HG03139 (cell line): ENCODE results near the gene TCP11.
"Not testable (repeated sequence)": the region's sequence is repeated elsewhere in the genome, so short reads cannot be mapped to it uniquely, and the experiment has no call there.

Experiments
- ATAC-seq: cut with Tn5 transposase; IDR thresholded peaks from one replicate; pipeline ENCODE4 v1.9.1; 2021; ENCODE audit not compliant: unreplicated experiment

TCP11 gene

GRCh38 chr6:35148167-35148741 lies 7.1 kb upstream of the TCP11 start:
- no peak for ATAC-seq

GRCh38 chr6:35147486-35147885 lies 6.3 kb upstream of the TCP11 start:
- ATAC-seq = no peak

GRCh38 chr6:35147026-35147425 lies 5.9 kb upstream of the TCP11 start:
- no peak for ATAC-seq

- ATAC-seq = no peak
Measured at GRCh38 chr6:35146453-35146852, 5.3 kb upstream of the TCP11 start.

GRCh38 chr6:35145757-35146156 lies 4.6 kb upstream of the TCP11 start:
- no peak for ATAC-seq

- ATAC-seq = no peak
Measured at GRCh38 chr6:35142588-35143569, 1.7 kb upstream of the TCP11 start.

GRCh38 chr6:35140639-35141006 lies 516 bp downstream of the TCP11 start:
- ATAC-seq = no peak

GRCh38 chr6:35139924-35140638 lies 1.1 kb downstream of the TCP11 start:
- ATAC-seq = no peak

- ATAC-seq = no peak
Measured at GRCh38 chr6:35139470-35139869, 1.7 kb downstream of the TCP11 start.

GRCh38 chr6:35138191-35138590 lies 2.9 kb downstream of the TCP11 start:
- not testable (repeated sequence) for ATAC-seq

GRCh38 chr6:35136185-35136584 lies 5.0 kb downstream of the TCP11 start:
- ATAC-seq = no peak

- ATAC-seq = no peak
Measured at GRCh38 chr6:35128496-35128895, 12.6 kb downstream of the TCP11 start.

- ATAC-seq = no peak
Measured at GRCh38 chr6:35128042-35128441, 13.1 kb downstream of the TCP11 start.

GRCh38 chr6:35124356-35124755 lies 16.8 kb downstream of the TCP11 start:
- ATAC-seq = no peak

GRCh38 chr6:35120746-35121145 lies 20.4 kb downstream of the TCP11 start:
- ATAC-seq = no peak

GRCh38 chr6:35108309-35108885 lies 32.7 kb downstream of the TCP11 start:
- no peak for ATAC-seq

- not testable (repeated sequence) for ATAC-seq
Measured at GRCh38 chr6:35107761-35108160, 33.4 kb downstream of the TCP11 start.

GRCh38 chr6:35107208-35107607 lies 33.9 kb downstream of the TCP11 start:
- ATAC-seq = not testable (repeated sequence)

GRCh38 chr6:35106061-35106460 lies 35.1 kb downstream of the TCP11 start:
- ATAC-seq = not testable (repeated sequence)

- no peak for ATAC-seq
Measured at GRCh38 chr6:35105078-35105477, 36.1 kb downstream of the TCP11 start.

GRCh38 chr6:35099116-35099515 lies 42.0 kb downstream of the TCP11 start:
- ATAC-seq = no peak
